ENCODE measurements around the gene ALAS1.

Gene ALAS1

GRCh38 chr3:52256159-52256558 lies 58.2 kb downstream of the ALAS1 start:
- DNase-seq = no peak

DNA sequence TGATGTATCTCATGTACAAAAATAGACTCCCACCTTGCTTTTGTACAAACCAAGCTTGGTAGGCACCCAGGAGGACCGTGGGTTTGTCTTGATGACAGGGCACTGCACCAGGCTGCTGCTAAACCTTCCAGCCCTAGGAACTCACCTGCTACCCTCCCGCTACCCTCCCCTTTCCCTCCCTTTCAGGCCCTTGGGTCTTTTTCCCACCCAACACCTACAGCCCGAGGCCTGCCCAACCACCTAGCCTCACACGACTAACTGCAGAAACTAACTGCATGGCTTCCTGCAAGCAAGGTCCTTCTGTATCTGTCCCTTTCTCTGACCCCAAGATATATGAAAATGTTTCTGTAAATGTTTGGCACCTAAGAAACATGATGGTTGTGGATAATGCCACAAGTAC lies 58.7 kb downstream of the ALAS1 start:
- DNase-seq = no peak

DNA sequence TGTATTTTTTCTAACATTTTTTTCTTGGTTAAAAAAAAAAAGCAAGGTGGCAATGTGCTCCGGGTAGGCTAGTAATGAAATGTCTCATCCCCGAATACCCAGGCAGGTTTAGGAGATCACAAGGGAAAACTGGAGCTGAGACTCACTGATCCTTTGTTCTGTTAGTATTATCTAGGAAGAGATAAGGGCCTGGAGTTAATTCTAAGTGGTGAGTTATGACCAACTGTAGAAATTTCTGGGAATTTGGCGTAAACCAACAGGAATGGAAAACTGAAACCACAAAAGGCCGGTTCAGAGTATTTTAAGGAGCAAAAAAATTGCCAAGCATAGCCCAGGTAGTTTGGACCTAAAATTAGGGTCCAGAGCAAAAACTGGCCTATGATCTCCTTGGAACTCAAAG lies 60.0 kb downstream of the ALAS1 start:
- DNase-seq = no peak

DNA sequence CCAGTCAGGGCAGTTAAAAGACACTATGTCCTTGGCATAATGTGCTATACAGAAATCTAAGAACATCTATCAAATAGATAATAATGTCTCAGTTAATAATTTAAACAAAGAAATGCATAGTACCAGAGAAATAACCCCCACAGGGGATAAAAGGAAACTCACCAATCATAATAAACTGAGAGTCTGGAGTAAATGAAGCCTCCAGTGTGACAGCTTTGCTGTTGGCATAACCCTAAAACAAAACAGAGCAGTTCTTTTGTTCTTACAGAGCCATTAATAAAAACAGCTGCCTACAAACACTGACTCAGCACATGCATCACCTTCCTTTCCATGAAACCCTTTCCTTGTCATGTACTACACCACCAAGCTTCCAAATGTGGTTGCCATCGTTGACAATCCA lies 61.1 kb downstream of the ALAS1 start:
- DNase-seq = no peak

- no peak for DNase-seq
These were observed 61.5 kb downstream of the ALAS1 start for GRCh38 chr3:52259448-52259847.

DNA sequence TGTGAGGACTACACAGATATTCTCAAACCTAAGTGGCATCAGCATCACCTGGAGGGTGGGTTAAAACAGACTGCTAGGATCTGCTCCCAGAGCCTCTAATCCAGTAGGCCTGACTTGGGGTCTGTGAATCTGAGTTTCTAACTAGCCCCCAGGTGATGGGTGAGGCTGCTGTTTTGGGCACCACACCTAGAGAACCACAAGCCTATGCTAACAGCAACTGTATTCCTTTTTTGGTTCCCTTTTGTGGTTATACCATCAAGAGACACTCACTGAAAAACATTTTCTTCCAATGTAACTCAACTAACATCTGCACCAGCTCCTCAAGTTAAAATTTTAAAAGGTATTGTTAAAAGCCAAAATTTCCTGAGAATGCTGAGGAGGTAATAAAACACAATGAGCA lies 64.5 kb downstream of the ALAS1 start:
- DNase-seq = no peak
